AG09309 (cell line): ENCODE data around the gene UMAD1.
"Not testable (repeated sequence)": the region's sequence is repeated elsewhere in the genome, so short reads cannot be mapped to it uniquely, and the experiment has no call there.

Experiments used
- DNase-seq: peaks from one replicate; pipeline ENCODE4 v3.0.0-alpha.2; 2010; ENCODE audit warnings: low read depth
- H3K4me3 ChIP-seq: 2 replicates; pipeline ENCODE4 v1.5.1; 2011; ENCODE audit warnings: mild to moderate bottlenecking, low read depth, low read length, moderate library complexity; ENCODE audit not compliant: control insufficient read depth
- CTCF ChIP-seq: IDR thresholded peaks from 2 replicates; pipeline ENCODE4 v1.5.1; 2011; ENCODE audit warnings: mild to moderate bottlenecking, low read depth, low read length, inconsistent platforms; ENCODE audit not compliant: insufficient read depth, control insufficient read depth; ENCODE audit errors: missing control alignments

Gene UMAD1

GRCh38 chr7:7816816-7817536, 176.4 kb downstream of the UMAD1 start:
- H3K4me3 ChIP-seq: no peak overlapping the region
- no peak for DNase-seq
- no peak for TF ChIP-seq CTCF

- no peak for TF ChIP-seq CTCF
- H3K4me3 ChIP-seq: no peak overlapping the region
- no peak for DNase-seq
These were observed 177.2 kb downstream of the UMAD1 start for GRCh38 chr7:7817748-7818147.

GRCh38 chr7:7818179-7818578, 177.6 kb downstream of the UMAD1 start:
- DNase-seq, H3K4me3 ChIP-seq: not testable (repeated sequence)

GRCh38 chr7:7819442-7820247, 179.1 kb downstream of the UMAD1 start:
- H3K4me3 ChIP-seq: no peak overlapping the region
- DNase-seq: no peak
- no peak for TF ChIP-seq CTCF

- TF ChIP-seq CTCF: no peak
- no peak for DNase-seq
- no peak overlapping the region for H3K4me3 ChIP-seq
These were observed 179.9 kb downstream of the UMAD1 start for GRCh38 chr7:7820409-7820808.

GRCh38 chr7:7820939-7821338, 180.4 kb downstream of the UMAD1 start:
- no peak for TF ChIP-seq CTCF
- no peak for DNase-seq
- H3K4me3 ChIP-seq: no peak overlapping the region

GRCh38 chr7:7821517-7821916, 181.0 kb downstream of the UMAD1 start:
- no peak for TF ChIP-seq CTCF
- no peak for DNase-seq
- no peak overlapping the region for H3K4me3 ChIP-seq

GRCh38 chr7:7825294-7825693, 184.7 kb downstream of the UMAD1 start:
- not testable (repeated sequence) for H3K4me3 ChIP-seq, DNase-seq
